ENCODE measurements around the gene PLA2G4F. TPM values are rescaled to one million over a fixed set of nuclear protein-coding genes. Genes with fewer than 3 reads are reported as not detected.

PLA2G4F gene
- total RNA-seq, 1 experiment from 2014 or later, result not detected

DNA sequence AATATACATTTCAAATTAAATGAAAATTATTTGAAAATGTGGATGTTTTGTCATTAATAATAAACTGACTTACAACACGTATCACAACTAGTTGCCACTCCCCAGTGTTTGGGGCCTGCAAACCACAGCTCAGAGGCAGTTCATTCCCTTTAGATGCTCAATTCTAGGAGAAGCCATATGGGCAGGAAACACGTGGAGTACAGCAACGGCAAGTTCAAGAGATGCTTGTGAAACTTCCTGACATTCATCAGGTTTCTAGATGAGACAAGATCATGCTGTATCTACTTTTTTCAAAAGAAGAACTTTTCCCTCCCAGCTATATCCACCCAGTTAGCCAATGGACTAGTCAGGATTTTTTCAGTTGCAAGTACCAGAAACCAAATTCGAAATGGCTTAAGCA lies 44.5 kb downstream of the PLA2G4F start:
- Histone ChIP-seq H4K5ac (ENCODE audit: insufficient read length, low read depth, low read length) (no peak overlapping the region), H3K9me3 (ENCODE audit: control insufficient read depth, low read depth, low read length) (no peaks in the 10 kb centered on the region), H3K23ac (ENCODE audit: insufficient read length, low read depth, low read length) (no peak overlapping the region), H3K23me2 (ENCODE audit: insufficient read length, low read depth, low read length, poor library complexity, severe bottlenecking) (no peaks in the 10 kb centered on the region), H3K9ac (ENCODE audit: extremely low read depth, insufficient read length, low read length) (no peak overlapping the region), H2BK120ac (ENCODE audit: low read depth, low read length, poor library complexity, severe bottlenecking) (no peak overlapping the region), H3K4me1 (ENCODE audit: insufficient read depth, low read length) (no peaks in the 10 kb centered on the region), H4K20me1 (ENCODE audit: control insufficient read depth, insufficient read depth, insufficient read length) (no peaks in the 10 kb centered on the region), H3K14ac (ENCODE audit: insufficient read depth, low read length) (no peak overlapping the region), H3K56ac (ENCODE audit: insufficient read length, low read depth, low read length) (no peak overlapping the region), H3K4me2 (ENCODE audit: insufficient read depth, insufficient read length, low read length) (no peak overlapping the region), H2BK20ac (ENCODE audit: low read depth, low read length, poor library complexity, severe bottlenecking) (no peak overlapping the region), H2AK5ac (ENCODE audit: insufficient read length, low read length) (no peak overlapping the region), H3K18ac (ENCODE audit: insufficient read length, low read depth, low read length) (no peak overlapping the region), H2BK15ac (ENCODE audit: low read depth, low read length) (no peak overlapping the region), H3K4ac (ENCODE audit: low read depth, low read length) (no peak overlapping the region), H3K79me2 (ENCODE audit: insufficient read depth, low read length) (no peaks in the 10 kb centered on the region), H3K79me1 (ENCODE audit: insufficient read depth, low read depth, low read length, poor library complexity, severe bottlenecking) (no peaks in the 10 kb centered on the region), H4K91ac (ENCODE audit: insufficient read length, low read depth, low read length) (no peak overlapping the region), H3T11ph (ENCODE audit: low read length) (no peak overlapping the region), H4K8ac (replicated peaks; ENCODE audit: insufficient read length, low read depth, low read length) (no peak overlapping the region), H2BK12ac (ENCODE audit: insufficient read length, low read depth, low read length) (no peak overlapping the region), H3K27ac (ENCODE audit: insufficient read length, low read depth, low read length) (no peak overlapping the region), H2BK5ac (ENCODE audit: insufficient read length, low read length) (no peak overlapping the region), H3K27me3 (ENCODE audit: insufficient read depth, low read length) (no peaks in the 10 kb centered on the region; the same call in 1 of the 2 replicates), H2AFZ (ENCODE audit: low read length) (no peak overlapping the region)
- Mint-ChIP-seq H3K9me3 (peaks cover 8% of the 10 kb centered on the region in 2 experiments), H3K36me3 (ENCODE audit: insufficient read depth in 1 of 3, low read depth in 3 of 3) (peaks cover 0 to 5% (median 0%) of the 10 kb centered on the region in 3 experiments; a peak in 3 of 7 replicates), H3K4me1 (no peaks in the 10 kb centered on the region), H3K27me3 (ENCODE audit: low read depth) (peaks cover 4% of the 10 kb centered on the region), H3K4me3 (no peak overlapping the region), H3K27ac (no peak overlapping the region)
- no peak for DNase-seq
- WGBS (ENCODE audit: extremely low coverage, insufficient read length, low lambda C conversion rate), result no CpG with 5 or more reads among the region's 4 CpGs
- TF ChIP-seq CTCF (conservative IDR thresholded peaks at IDR 0.05), result no peak
